ENCODE data around the gene LRCH1.

DNA sequence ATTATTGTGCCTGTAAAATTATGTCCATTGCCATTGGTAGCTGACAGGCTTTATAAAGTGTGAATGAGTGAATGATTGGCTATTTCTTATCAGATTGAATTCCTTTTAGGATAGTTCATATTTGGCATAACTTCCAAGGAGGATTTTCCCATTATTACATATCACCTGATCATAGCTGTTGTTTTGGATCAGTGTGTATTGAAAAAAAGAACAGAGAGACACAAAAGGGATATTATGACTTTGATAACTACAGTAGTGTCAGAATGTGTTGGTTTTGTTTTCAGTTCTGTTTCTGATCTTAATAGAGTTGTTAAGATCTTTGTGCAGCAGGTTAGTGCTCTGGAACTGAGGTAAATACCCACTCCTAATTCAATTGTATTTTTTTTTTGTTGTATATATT is 103.8 kb downstream of the LRCH1 start:
- TF ChIP-seq, protein P1, sequence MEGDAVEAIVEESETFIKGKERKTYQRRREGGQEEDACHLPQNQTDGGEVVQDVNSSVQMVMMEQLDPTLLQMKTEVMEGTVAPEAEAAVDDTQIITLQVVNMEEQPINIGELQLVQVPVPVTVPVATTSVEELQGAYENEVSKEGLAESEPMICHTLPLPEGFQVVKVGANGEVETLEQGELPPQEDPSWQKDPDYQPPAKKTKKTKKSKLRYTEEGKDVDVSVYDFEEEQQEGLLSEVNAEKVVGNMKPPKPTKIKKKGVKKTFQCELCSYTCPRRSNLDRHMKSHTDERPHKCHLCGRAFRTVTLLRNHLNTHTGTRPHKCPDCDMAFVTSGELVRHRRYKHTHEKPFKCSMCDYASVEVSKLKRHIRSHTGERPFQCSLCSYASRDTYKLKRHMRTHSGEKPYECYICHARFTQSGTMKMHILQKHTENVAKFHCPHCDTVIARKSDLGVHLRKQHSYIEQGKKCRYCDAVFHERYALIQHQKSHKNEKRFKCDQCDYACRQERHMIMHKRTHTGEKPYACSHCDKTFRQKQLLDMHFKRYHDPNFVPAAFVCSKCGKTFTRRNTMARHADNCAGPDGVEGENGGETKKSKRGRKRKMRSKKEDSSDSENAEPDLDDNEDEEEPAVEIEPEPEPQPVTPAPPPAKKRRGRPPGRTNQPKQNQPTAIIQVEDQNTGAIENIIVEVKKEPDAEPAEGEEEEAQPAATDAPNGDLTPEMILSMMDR (conservative IDR thresholded peaks at IDR 0.05 in 1 of 2, IDR thresholded peaks at IDR 0.05 in 1 of 2; ENCODE audit: low read depth in 1 of 2, low read length in 2 of 2): no peak
- TF ChIP-seq EZH2 (IDR thresholded peaks at IDR 0.05; ENCODE audit: low read length, missing control alignments): no peak

Measured in fibroblast of lung (primary cell).